HG02884 (cell line): ENCODE data around the gene DDC.
"Not testable (repeated sequence)": the region's sequence is repeated elsewhere in the genome, so short reads cannot be mapped to it uniquely, and the experiment has no call there.

ENCODE experiments used
- ATAC-seq: cut with Tn5 transposase; IDR thresholded peaks from one replicate; pipeline ENCODE4 v1.9.1; 2021; ENCODE audit warnings: mild to moderate bottlenecking, moderate library complexity; ENCODE audit not compliant: unreplicated experiment

Gene DDC

DNA sequence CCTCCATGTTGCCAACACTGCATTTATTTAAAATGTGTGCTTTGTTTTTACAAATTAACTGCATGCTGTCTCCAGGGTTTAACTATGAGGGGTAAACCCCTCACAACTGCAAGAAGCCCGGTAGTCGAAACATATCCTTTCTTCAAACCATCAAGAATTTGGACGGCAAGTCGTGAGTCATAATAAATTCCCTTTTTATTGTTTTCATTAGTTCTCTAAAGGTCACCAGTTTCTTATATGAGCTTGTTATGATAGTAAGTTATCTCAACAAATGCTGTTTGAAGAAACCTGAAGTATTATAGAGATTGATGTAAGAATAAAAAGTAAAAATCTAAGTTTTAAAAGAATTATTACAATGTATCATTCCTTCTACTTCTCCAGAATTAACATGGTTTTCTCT lies 102.8 kb downstream of the DDC start:
- ATAC-seq = no peak

DNA sequence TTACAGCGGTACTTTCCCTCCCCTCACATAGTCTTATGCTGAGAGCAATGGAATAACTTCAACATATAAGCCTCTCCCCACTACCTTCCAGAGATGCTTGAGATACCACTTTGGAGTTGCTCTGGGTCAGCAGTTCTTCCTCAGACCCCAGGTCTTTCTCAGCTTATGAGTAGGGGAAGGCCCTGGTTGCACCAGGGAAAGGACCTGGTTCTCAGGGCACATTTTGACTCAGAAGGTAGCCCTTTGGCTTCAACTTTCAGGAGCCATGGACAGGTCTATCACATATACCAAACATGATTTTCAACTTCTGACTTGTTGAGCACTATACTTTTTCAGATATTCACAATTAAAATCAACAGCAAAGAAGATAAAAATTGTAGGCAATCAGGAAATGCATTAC lies 103.5 kb downstream of the DDC start:
- ATAC-seq = no peak

DNA sequence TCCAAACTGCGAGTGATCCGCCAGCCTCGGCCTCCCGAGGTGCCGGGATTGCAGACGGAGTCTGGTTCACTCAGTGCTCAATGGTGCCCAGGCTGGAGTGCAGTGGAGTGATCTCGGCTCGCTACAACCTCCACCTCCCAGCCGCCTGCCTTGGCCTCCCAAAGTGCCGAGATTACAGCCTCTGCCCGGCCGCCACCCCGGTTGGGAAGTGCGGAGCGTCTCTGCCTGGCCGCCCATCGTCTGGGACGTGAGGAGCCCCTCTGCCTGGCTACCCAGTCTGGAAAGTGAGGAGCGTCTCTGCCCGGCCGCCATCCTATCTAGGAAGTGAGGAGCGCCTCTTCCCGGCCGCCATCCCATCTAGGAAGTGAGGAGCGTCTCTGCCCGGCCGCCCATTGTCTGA lies 106.0 kb downstream of the DDC start:
- ATAC-seq = not testable (repeated sequence)

DNA sequence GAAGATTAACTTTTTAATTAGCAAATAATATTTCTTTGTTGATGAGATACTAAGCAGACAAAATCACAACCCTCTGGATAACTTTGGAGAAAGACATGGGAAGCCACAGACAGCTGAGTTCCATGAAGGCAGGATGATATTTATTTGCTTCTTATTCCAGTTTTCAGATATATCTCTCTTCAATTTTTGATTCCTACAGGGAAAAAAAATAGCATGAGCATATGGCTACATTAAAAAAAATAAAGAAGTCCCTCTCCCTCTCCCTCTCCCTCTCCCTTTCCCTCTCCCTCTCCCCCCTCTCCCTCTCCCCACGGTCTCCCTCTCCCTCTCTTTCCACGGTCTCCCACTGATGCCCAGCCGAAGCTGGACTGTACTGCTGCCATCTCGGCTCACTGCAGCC lies 106.6 kb downstream of the DDC start:
- ATAC-seq = not testable (repeated sequence)

GRCh38 chr7:50456371-50457123 lies 108.7 kb downstream of the DDC start:
- no peak for ATAC-seq

DNA sequence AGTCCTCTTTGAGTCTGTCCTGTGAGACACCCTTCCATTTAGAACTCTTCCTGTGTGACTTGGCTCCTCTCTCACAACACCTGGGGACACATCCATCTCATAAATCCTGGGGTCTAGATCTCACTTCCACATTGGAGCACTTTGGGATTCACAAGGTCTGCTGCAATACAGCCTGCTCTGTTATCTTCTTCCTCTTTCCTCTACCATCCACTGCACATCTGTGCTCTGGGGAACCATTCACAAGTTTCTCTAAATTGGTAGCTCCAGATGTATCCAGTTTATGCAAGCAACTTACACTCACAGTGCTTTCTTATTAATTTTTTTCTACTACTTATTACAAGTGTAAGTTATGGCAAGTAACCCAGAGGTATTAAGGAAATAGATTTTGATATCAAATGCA lies 109.5 kb downstream of the DDC start:
- ATAC-seq = no peak

DNA sequence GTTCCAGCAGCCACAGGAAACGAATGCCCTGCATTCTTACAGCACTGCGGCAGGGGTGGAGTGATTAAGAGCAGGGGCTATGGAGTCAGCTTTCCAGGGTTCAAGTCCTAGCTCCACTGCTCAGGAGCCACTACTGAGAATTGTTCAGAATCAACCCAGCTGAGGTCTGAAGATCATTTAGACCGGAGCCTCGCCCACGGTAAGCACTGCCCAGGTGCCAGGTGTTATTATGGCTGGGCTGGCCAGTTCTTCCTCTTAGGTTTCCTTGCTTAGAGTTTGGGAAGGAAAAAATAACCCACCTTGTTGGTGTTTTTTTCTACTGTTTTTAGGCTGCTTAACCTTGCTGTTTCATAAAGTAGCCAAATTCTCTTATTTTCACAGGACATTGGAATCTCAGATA lies 110.2 kb downstream of the DDC start:
- ATAC-seq = no peak

GRCh38 chr7:50450590-50451032 lies 114.6 kb downstream of the DDC start:
- ATAC-seq = peak; percentile 11

GRCh38 chr7:50449881-50450589 lies 115.2 kb downstream of the DDC start, which contains the start of gene FIGNL1:
Gene FIGNL1, minus strand, starts transcription at chr7:50450350. Its CDS starts 3,063 bp downstream, at chr7:50447287.
- peak; percentile 71 for ATAC-seq

DNA sequence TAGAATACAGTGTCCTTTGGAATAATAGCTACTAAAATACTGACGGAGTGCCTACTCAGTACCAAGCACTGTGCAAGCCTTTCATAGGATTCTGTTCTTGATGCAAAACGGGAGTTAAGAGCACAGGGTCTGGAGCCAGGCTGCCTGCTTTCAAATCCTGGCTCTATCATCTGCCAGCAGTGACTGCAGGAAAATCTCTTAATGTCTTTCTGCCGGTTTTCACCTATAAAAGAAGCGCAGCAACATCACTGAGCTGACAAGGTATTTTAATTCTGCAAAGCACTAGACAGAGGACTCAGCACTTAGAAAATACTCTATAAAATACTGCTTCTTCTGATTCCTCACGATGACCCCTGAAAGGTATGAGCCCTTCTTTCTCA lies 115.7 kb downstream of the DDC start:
- ATAC-seq = no peak

GRCh38 chr7:50448823-50449222 lies 116.4 kb downstream of the DDC start:
- peak; percentile 42 for ATAC-seq

DNA sequence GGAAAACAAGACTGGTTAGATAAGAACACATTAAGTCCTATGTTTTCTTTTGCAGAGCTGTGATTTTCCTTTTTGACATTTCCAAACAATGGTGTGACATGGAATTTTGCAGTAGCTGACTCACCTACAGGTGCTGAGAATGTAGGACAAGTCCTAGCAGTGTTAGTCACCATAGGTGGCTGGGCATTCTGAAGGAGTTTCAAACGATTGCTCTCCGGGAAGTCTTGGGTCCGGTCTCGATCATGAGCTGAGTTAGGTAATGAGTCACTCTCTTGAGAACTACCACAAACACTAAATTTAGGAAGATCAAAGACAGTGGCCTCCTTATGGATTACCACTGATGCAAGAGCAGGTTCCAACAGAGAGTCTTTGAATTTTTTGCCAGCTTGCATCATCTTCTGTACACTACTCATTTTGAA lies 118.7 kb downstream of the DDC start:
- ATAC-seq = peak; percentile 31

DNA sequence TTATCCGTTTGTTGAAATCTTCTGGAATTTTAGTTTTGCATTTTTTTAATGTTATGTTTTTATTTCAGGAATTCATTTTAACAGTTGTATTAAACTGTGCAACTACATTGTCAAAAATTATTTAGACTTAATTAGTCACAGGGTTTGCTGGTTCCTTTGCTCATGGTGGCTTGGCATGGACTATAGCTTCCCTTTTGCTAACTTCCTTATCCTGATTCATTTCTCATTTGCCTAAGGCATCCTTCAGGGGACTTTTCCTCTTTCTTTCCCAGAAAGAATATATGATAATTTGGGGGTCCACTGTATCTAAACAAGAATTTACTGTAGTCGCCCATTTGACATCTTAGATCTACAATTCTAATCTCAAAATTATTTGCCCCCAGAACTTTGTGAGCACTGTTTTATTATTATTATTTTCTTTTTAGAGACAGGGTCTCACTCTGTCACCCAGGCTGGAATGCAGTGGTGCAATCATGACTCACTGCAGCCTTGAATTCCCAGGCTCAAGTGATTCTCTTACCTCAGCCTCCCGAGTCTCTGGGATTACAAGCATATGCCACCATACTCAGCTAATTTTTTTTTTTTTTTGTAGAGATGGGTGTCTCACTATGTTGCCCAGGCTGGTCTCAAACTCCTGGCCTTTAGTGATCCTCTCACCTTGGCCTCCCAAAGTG lies 128.9 kb downstream of the DDC start:
- ATAC-seq = no peak

GRCh38 chr7:50431722-50432305 lies 133.4 kb downstream of the DDC start:
- no peak for ATAC-seq

DNA sequence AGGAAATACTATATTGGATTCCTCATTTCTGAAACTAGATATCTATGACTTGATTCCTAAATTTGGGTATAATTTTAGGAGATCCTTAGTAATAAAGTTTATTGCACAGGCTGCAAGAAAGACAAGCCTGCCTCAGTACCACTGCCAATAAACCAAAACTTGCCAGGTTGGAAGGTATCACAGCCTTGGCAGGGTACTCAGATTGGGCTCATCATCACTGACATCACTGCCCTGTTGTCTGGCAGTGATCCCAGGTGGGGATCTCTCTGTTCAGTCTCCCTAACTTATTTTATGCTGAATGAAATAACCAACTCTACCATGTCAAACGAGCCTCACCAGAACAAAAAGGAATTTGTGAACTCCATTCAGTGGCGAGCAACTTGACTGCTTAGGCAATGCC lies 133.9 kb downstream of the DDC start:
- no peak for ATAC-seq

GRCh38 chr7:50428911-50429310 lies 136.3 kb downstream of the DDC start:
- no peak for ATAC-seq

GRCh38 chr7:50427518-50427917 lies 137.7 kb downstream of the DDC start:
- ATAC-seq = no peak

GRCh38 chr7:50426280-50427045 lies 138.7 kb downstream of the DDC start:
- no peak for ATAC-seq

DNA sequence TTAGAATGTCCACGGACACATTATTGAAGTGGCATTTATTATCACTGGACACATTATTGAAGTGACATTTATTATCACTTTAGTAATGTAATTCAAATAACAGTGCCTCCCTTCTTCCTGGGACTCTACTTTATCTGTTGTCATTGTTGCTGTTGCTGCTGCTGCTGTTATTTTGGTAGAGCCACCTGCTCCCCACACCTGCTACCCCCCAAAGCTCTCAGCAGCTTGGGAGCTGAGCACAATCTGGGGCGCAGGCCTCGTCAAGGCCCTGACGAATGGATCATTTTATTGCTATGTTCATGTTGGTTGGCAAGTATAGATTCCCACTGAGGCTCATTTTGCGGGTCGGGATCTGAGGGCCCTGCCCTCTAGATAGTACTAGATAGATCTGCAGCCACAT lies 139.9 kb downstream of the DDC start:
- ATAC-seq = no peak

DNA sequence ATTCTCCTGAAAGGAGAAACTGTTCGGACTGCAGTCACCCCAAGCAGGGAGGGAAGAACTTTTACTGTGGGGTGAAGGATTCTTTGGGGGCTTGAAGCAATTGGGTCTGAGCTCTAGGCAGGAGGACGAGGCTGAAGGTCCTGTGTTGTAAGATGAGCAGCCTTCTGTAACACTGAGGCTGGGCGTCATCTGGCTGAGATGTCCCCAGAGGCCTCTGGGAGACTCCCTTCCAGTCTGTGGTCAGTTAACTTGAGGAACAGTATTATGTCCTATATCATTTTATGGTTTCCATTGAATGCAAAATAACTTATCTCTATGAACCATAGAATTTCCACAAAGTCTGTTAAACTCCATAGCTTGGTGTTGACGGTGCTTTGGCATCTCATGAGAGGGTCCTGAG lies 141.3 kb downstream of the DDC start:
- ATAC-seq = no peak

DNA sequence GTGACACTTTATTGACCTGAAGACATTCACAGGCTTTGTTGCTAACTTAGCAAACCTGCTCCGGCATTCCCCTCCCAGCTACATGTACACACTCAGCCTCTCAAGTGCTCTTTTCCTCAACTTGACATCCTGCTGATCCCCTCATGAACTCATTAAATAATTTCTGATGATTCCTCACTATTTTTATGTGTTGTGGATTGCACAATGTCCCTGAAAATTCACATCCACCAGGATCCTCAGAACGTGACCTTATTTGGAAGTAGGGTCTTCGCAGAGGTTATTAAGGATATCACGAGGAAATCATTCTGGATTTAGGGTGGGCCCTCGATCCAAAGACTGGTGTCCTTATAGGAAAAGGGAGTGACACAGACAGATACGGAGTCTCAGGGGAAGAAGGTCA lies 142.3 kb downstream of the DDC start:
- no peak for ATAC-seq
